DMS 273 (cell line): ENCODE measurements around the gene APP.
"Not testable (repeated sequence)": the region's sequence is repeated elsewhere in the genome, so short reads cannot be mapped to it uniquely, and the experiment has no call there.

Experiments
- DNase-seq: peaks from one replicate; lab custom pipeline; 2025; ENCODE audit not compliant: unreplicated experiment; lab: John Stamatoyannopoulos, UW

The APP gene

GRCh38 chr21:26165331-26165730 is 5.2 kb downstream of the APP start:
- DNase-seq: no peak

DNA sequence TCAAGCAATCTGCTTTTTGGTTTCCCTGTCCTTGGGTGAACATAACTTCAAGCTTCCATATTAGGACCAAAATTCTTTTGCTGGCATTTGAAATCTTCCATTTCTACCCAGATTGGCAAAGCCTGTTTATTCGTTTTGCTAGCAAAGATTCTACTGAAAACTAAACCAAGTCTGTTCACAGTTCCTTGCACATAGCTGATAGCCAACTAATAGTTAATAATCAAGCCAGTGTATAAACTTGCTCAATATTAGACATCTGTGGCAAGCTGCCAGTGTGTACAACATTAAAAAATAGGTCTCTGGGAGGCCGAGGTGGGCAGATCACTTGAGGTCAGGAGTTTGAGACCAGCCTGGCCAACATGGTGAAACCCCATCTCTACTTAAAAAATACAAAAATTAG is 6.3 kb downstream of the APP start:
- DNase-seq: no peak

DNA sequence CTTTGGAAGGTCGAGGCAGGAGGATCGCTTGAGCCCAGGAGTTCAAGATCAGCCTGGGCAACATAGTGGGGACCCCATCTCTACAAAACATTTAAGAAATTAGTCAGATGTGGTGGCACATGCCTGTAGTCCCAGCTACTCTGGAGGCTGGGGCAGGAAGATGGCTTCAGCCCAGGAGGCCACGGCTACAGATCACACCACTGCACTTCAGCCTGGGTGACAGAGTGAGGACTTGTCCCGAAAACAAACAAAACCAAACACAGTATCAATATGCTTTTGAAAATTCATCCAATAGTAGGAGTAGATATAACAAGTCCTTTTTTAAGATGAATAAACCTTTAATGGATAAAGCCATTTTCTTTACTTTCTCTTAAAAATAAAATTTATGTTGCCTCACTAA is 8.5 kb downstream of the APP start:
- no peak for DNase-seq

GRCh38 chr21:26159869-26160268 is 10.7 kb downstream of the APP start:
- DNase-seq: no peak

DNA sequence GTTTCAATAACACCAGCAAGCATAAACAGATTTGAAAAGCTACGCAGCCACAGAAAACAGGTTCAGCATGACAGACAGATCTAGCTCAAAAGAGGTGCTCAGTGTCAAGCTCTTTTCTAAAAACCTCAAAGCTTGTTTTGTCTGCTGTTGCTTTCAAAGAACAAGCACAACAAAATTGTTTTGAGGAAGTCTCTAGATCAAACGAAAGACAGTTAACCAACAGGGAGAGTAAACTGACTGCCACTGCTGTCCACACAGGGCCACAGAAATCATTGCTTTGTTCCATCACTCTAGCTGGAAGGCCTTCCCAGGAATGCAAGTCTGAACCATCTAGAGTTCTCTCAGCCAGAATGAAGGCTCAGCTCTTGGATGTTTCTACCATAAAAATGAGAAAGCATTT is 12.8 kb downstream of the APP start:
- DNase-seq: no peak

DNA sequence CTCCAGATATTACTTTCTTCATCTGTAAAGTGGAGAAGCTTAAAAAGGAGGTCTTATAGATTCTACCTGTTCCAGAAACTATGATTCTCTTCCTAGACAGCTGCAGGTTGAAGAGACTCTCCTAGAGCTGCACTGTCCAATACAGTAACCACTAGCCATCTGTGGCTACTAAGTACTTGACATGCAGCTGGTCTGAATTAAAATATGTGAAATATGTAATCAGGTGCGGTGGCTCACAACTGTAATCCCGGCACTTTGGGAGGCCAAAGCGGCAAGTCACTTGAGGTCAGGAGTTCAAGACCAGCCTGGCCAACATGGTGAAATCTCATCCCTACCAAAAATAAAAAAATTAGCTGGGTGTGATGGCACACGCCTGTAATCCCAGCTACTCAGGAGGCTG is 15.8 kb downstream of the APP start:
- DNase-seq: no peak

GRCh38 chr21:26153758-26154157 is 16.8 kb downstream of the APP start:
- no peak for DNase-seq

- no peak for DNase-seq
These were observed 21.7 kb downstream of the APP start for GRCh38 chr21:26148840-26149354.

DNA sequence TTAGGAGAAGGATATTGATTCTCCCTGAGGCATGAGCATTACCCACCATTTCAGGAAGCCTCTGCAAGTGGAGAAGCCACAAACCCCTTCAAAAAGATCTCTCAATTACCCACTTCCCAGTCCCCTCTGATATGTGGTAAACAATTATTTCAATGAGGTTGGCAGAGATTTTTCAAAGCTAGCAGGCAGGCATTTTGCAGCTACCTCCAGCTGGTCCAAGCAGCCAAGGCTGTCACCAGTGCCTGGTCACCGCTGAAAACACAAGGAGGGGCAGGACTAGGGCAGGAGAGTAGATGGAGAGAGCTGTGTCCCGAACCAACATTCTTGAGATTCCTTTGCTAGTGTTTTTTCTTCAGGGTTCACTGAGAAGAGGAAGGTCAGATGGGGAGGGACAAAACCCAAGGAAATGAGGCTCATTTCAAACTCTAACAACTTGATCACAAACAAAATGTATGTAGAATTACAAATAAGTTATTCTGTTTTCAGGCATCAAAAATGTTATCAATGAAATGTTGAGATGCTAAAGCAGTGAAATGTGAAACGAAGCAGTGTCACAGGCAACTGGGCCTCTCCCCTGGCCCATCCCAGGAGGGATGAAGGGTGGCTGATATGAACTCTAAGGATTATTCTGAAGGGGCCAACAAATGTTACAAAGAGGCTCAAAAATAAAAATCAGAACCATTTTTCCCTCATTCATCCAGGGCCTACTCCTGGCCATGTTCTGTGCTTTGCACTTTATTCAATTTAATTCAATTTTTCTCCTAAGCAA is 22.3 kb downstream of the APP start:
- DNase-seq: no peak

DNA sequence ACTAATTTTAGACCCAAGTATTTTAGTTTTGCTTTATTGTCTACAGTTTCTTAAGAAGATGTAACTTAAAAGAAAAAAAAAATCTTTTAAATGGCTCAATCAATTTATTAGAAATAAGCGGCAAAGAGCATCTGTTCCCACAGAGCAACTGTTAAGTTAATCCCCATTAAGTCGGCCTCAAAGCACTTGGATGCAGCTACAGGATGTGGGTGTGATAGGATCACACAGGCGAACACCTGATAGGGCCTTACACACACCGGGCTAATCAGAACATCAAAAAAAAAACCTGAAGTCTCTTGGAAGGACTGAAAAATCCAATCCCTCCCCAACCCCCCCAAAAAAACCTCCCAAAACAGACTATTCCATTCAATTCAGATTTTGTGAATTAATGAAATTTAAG is 23.0 kb downstream of the APP start:
- DNase-seq: peak; percentile 7

DNA sequence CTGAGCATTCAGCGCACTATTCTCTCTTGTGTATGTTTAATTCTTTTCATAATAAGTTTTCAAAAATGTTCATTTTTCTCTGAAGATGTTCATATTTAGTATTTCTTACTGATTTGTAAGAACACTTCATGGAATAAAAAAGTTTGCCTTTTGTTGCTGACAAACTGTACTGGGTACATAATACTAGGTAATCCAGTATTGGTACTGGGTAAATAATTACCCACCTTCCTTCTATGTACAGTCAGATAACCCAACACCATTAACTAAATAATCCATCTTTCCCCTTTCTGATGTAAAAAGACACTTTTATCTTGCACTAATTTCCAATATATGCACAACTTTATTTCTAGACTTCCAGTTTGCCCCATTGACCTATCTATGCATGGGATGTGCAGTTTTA is 23.9 kb downstream of the APP start:
- no peak for DNase-seq

DNA sequence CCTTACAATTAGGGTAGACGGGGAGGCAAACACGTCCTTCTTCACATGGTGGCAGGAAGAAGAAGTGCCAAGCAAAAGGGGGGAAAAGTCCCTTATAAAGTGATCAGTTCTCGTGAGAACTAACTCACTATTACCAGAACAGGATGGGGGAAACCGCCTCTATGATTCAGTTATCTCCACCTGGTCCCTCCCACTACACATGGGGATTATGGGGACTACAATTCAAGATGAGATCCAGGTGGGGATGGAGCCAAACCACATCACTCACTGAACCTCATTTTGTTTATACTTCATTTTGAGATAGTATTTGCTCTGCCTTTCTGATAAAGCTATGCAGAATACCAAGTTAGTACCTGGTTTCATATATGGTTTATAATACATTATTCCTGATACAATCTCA is 26.5 kb downstream of the APP start:
- no peak for DNase-seq

DNA sequence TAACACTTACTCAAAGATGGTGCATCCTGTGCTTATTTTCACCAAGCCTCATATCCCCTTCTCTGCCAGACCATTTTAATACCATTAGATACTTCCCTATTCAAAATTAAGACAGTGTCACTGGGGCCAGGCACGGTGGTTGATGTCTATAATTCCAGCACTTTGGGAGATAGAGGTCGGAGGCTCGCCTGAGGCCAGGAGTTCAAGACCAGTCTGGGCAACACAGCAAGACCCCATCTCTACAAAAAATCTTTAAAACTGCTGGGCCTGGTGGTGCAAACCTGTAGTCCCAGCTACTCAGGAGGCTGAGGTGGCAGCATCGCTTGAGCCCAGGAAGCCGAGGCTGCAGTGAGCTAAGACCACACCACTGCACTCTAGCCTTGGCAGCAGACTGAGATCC is 28.2 kb downstream of the APP start:
- no peak for DNase-seq

GRCh38 chr21:26140926-26141325 is 29.6 kb downstream of the APP start:
- DNase-seq: no peak

GRCh38 chr21:26140164-26140579 is 30.4 kb downstream of the APP start:
- DNase-seq: peak; percentile 24

GRCh38 chr21:26138615-26139257 is 31.8 kb downstream of the APP start:
- no peak for DNase-seq

GRCh38 chr21:26137379-26138060 is 33.0 kb downstream of the APP start:
- no peak for DNase-seq

GRCh38 chr21:26136671-26137070 is 33.9 kb downstream of the APP start:
- DNase-seq: no peak

DNA sequence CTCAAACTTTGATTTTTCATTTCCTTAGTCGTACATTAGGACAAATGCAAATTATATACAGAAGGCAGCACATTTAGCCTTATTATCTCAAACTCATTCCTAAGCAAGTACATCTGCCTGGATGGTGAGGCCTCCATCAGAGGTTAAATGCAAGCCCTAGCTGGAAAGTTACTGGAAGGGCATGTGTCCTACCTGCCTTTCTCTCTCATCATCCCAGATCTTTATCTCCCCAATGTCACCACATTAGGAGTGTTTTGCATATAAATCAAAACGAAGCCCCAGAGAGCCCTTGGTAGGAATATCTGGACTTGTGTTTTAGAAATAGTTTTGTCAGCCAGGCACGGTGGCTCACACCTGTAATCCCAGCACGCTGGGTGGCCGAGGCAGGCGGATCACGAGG is 35.0 kb downstream of the APP start:
- DNase-seq: no peak

DNA sequence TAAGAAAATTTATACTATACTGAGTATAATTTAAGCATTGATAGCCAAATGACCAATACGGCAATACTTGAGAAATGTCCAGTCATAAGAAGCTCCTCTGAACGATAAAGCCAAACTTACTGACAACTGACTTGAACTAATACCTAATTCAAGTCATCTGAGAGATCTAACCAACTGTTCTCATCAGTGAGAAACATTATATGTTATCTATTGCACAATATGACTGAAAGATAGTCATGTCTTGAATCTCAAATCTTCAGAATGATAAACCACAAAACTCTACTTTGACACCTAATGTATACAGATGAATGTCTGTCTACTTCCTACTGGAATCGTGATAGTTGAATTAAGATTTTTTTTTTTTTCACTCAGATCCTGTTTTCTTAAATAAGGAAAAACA is 39.0 kb downstream of the APP start:
- DNase-seq: no peak

DNA sequence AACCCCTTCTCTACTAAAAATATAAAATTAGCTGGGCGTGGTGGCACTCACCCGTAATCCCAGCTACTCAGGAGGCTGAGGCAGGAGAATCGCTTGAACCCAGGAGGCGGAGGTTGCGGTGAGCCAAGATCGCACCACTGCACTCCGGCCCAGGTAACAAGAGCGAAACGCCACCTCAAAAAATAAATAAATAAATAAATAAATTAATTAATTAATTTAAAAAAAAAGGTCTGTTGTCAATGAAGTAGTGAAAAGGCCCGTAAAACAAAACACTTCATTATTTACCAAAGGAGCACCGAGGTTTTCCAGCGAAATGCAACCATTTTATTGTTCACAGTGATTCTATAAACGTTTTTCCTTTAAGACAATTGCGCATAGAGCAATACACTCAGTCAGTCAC is 39.5 kb downstream of the APP start:
- DNase-seq: not testable (repeated sequence)

DNA sequence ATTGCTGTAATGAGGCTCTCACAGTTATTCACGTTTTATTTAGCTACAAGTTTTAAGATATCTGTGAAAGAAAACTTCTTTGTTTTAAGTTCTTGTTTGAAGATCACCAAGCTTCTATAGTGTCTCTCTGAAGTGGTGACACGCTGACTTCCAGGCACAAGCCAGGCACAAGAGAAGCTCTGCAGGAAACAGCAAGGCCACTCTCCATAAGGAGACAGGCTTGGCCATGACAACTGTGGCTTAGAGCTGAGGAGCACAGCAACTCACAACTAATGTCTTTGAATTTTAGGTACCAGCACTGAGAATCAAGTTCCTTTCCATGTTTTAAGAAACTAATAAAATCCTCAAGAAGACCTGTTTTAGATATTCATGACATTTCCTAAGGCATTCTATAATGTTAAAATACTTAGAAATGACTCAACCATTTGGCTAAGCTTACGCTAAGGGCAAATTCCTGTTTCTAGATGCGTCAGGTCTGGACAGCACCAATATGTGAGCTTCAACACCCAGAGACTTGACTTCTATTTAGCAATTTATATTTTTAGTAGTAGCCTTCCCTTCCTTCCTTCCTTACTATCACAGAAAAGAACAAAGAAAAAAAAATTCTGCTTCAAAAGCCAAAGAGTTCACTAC is 40.2 kb downstream of the APP start:
- DNase-seq: no peak
